D341Med (cell line): ENCODE results near the gene KHSRP.
A peak's percentile ranks its signal among the peaks of the same experiment; 100 is the strongest.

Experiments used
- DNase-seq: peaks from one replicate; pipeline ENCODE4 v3.0.0; 2012; ENCODE audit warnings: low spot score

The KHSRP gene, protein sequence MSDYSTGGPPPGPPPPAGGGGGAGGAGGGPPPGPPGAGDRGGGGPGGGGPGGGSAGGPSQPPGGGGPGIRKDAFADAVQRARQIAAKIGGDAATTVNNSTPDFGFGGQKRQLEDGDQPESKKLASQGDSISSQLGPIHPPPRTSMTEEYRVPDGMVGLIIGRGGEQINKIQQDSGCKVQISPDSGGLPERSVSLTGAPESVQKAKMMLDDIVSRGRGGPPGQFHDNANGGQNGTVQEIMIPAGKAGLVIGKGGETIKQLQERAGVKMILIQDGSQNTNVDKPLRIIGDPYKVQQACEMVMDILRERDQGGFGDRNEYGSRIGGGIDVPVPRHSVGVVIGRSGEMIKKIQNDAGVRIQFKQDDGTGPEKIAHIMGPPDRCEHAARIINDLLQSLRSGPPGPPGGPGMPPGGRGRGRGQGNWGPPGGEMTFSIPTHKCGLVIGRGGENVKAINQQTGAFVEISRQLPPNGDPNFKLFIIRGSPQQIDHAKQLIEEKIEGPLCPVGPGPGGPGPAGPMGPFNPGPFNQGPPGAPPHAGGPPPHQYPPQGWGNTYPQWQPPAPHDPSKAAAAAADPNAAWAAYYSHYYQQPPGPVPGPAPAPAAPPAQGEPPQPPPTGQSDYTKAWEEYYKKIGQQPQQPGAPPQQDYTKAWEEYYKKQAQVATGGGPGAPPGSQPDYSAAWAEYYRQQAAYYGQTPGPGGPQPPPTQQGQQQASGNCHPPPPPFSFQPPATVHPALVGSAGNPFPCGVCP

DNA sequence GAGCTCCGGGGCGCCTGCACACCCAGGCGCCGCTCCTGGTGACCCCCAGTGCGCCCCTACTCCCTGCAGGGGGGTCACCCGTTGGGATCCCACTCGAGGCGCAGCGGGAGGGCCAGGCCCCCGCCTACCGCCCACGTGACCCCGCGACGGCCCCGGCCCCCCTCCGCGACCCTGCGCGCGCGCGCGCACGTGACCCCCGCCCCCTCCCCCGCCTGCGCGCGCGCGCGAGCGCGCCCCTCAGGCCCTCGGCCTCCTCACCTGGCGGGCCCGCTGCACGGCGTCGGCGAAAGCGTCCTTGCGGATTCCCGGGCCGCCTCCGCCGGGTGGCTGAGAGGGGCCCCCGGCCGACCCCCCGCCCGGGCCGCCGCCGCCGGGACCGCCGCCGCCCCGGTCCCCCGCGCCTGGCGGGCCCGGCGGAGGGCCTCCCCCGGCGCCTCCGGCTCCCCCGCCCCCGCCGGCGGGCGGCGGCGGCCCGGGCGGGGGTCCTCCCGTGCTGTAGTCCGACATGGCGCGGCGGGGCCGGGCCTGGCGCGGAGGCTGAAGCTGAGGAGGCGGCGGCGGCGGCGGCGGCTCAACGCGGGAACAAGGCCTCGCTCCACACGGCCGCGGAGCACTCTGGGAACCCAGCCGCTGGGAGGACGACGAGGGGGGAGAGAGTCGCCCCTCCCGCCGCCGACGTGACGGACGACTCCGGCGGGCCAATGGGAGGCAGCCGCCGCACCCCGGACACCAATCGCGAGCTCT lies at the start of gene KHSRP:
Gene KHSRP (minus strand): TSS at position 617 of the 744 bp plus-strand sequence. CDS start 110 bp downstream, at position 507.
- peak; percentile 98 for DNase-seq

DNA sequence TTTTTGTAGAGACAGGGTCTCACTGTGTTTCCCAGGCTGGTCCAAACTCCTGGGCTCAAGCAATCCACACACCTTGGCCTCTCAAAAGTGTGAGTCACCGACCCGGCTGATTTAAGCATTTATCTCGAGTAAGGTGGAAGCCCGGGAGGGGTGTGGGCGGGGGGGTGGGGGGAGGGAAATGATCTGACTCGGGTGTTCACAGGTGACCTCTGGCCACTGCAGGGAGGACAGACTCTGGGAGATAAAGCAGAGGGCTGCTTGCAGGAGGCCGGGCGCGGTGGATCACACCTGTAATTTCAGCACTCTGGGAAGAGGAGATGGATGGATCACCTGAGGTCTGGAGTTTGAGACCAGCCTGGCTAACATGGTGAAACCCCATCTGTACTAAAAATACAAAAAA lies 49.0 kb upstream of the KHSRP start:
- no peak for DNase-seq

DNA sequence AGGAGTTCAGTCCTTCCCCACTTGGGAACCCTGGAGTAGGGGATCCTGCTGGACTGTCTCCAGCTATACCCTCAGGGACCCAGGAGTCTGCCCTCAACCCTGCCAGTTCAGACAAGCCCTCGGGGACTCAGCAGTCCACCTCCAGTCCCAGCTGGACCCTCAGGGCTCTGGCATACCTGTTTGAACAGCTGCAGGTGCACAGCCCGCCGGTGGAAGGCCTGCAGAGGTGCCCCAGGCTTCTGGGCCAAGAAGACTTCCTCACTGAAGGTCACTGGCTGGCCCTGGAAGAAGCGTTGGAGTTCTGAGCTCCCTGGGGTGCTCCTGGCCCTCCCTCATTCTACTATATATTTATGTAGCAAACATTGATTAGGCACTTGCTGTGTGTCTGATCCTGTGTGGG lies 48.1 kb upstream of the KHSRP start:
- DNase-seq: peak; percentile 21

DNA sequence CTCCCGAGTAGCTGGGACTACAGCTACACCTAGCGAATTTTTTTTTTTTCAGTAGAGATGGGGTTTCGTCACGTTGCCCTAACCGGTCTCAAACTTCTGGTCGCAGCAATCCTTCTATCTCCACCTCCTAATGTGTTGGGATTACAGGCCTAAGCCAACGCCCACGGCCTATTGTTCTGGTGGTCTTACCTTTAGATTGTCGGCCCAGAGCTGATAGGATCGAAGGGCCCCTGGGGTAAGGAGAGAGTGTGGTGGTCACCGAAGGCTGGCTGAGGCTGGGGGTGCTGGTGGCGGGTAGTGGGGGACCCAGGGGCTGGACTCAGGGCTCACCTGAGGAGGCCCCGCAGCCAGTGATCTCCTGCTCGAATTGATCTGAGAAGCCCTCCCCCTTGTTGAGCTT lies 46.5 kb upstream of the KHSRP start:
- DNase-seq: no peak

DNA sequence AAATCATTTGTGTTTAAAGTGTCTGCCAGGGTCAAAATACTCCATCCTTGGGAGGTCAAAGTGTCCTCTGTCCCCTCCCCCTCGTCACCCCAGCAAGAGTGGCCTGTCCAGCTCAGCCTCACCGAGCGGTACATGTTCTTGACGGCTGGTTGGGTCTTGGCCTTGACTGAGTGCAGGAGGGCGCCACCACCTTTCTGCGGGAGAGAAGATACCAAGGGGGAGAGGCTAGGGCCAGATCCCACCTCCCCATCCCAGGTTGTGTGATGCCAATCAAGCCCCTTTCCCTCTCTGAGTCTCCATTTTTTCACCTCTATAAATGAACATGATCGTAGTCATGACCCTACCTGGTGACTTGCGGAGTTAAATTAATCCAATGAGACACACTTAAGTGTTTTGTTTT lies 45.6 kb upstream of the KHSRP start:
- DNase-seq: peak; percentile 16

DNA sequence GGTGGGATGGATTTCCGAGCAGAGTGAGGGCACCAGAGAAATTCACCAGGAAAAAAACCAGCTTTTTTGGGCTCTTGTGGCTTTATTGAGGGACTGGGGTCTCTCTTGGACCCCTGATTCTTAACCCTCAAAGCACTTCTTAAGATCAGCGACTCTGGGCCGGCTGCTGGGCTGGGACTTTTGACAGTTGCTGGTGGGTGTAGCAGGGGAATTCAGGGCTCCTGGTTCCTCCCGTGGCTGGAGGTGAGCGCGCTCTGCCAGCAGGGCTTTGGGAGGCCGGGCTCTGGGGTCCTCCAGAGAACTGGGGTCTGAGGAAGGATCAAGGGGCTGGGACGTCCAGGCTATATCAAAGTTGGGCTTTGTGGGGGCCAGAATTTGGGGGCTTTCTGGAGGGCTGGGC lies 42.8 kb upstream of the KHSRP start:
- peak; percentile 27 for DNase-seq

DNA sequence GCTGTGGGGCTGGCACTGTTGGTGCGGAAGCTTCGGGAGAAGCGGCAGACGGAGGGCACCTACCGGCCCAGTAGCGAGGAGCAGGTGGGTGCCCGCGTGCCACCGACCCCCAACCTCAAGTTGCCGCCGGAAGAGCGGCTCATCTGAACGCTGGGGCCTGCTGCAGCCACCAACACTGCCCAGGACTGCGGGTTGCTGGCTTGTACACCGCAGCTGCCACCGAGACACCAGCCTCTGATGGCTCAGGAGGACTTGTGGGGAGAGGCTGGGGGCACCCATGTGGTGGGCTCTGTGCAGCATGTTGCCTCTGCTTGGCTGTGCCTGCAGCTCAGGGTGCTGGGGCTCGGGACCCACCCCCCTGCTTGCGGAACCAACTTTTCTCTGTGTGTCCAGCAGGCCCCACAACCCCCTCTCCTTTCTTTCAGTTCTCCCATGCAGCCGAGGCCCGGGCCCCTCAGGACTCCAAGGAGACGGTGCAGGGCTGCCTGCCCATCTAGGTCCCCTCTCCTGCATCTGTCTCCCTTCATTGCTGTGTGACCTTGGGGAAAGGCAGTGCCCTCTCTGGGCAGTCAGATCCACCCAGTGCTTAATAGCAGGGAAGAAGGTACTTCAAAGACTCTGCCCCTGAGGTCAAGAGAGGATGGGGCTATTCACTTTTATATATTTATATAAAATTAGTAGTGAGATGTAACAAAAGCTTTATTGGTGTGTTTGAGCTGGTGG lies 42.1 kb upstream of the KHSRP start:
- DNase-seq: peak; percentile 25

DNA sequence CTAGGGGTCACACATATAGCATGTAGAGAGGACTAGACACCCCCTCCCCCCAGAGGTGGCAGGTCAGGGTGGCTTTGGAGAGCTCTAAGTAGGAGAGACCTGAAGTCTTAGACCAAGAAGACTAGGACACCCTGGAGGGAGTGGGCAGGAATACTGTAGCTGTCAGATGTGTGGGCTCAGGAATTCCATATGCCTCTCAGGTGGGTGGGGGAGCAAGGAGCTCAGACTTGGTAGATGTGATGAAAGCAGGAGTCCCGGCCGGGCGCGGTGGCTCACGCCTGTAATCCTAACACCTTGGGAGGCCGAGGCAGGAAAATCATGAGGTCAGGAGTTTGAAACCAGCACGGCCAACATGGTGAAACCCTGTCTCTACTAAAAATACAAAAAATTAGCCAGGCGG lies 41.1 kb upstream of the KHSRP start:
- DNase-seq: no peak

DNA sequence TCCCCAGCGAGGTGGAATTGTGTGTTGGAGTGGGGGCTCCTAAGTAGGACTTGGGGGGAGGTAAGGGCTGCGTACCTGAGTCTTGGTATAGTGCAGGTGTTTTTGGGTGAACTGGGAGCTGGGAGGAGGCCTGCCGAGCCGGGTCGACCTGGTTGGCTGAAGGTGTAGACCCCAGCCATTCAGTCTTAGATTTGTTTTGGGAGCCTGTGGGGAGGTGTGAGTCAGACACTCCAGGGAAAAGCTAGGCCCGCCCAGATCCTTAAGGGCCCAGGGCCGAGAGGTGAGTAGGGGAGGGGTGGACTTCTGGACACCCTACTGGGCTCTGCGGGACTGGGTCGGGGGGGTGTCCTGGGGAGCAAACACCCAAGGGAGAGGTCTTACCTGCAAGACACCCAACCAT lies 40.4 kb upstream of the KHSRP start:
- DNase-seq: peak; percentile 9

DNA sequence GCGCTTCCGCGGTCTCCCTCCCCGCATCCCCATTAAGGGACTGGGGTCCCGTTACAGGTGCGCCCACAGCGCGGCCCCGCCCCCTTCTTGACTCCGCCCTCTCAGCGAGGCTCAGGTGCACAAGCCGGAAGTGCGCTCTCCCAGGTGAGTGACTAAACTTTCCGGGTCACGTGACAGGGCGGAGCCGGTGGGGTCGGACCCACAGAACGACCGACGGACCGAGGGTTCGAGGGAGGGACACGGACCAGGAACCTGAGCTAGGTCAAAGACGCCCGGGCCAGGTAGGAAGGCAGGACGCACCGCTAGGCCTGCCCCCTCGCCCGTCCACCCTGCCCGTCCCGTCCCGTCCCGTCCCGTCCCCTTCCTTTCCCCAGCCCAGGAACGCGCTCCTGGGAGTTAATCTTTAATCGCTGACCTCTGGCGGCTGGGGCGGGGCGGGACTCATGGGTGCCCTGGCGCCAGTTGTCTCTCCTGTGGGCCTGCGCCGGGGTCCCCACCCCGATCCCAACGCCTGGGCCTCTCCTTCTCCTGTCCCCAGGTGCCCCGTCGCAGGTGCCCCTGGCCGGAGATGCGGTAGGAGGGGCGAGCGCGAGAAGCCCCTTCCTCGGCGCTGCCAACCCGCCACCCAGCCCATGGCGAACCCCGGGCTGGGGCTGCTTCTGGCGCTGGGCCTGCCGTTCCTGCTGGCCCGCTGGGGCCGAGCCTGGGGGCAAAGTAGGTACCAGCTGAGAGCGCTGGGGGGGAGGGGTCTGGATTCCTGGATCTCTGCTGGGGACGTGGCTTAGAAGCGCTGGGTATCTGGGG lies 39.7 kb upstream of the KHSRP start, which contains the start of gene CRB3:
Gene CRB3 (plus strand): TSS at position 202 of the 804 bp plus-strand sequence. CDS start 431 bp downstream, at position 633.
- DNase-seq: peak; percentile 30

DNA sequence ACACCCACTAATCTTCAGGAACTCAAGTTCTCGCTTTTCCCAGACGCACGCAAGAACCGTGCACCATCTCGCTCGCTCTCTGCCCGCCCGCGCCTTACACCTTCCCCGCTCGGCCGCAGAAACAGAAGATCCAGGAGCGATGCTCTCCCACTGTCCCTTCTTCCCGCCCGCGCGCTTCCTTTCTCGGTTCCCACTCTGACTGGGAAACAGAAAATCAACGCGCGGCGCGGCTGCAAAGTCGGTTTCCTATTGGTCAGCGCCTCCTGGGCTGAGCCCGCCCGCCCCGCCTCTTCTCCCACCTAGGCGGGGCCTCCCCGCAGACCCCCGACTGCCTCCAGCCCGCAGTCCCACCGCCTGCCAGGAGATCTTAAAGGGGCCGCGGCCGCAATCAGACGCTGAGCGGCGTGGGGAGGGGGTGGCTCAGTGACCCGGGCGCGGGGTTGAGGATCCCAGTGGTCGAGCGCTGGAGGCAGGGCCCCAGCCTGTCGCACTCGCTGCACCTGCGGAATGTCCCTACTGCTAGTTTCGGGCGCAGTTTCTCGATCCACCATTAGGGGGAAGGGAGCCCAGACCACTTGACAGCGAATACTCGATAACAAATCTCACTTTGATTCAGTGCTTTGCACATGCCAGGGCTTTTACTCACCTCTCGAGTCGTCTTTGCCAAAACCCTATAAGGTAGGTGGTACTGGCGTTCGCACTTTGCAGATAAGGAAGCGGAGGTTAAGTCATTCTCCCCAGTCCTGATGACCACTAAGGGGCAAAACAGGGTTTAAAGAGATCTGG lies 35.7 kb upstream of the KHSRP start:
- DNase-seq: peak; percentile 100

DNA sequence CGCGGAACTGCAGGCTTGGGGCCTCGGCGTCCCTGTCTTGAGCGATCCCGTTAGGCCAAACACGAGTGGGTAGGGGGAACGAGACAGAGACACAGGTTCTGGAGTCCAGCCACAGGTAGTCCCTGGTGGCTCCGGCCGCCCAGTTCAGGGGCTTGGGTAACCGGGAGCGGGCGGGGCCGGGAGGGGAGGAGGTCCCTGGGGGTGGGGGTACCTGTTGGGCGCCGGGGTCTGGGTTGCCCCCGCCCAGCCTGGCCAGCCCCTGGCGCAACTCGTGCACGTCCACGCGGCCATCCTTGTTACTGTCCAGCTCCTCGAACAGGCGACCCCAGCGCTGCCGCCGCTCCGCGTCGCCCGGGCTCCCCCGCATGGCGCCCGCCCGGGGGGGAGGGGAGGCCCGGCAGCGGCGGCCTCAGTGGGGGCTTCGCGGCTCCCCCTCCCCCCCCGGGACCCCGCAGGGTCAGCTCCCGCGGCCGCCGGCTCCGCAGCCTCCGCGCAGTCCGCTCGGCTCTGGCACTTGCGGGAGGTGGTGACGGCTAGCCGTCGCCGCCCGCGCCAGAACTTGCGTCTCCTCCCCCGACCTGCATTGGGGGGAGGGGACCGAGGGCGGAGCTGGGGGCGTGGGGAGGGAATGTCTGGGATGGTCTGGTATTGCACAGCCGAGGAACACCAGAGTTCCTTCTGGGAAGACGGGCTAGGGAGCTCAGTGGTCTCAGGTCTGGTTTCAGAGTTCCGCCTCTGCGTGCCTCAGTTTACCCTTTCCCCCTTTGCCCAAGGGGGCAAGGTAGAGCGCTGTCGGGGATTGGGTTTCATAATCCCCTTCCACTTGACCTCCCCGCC lies 34.9 kb upstream of the KHSRP start, which contains the start of gene SLC25A23:
Gene SLC25A23 (minus strand): TSS at position 531 of the 837 bp plus-strand sequence. CDS start 164 bp downstream, at position 367.
- DNase-seq: peak; percentile 92

DNA sequence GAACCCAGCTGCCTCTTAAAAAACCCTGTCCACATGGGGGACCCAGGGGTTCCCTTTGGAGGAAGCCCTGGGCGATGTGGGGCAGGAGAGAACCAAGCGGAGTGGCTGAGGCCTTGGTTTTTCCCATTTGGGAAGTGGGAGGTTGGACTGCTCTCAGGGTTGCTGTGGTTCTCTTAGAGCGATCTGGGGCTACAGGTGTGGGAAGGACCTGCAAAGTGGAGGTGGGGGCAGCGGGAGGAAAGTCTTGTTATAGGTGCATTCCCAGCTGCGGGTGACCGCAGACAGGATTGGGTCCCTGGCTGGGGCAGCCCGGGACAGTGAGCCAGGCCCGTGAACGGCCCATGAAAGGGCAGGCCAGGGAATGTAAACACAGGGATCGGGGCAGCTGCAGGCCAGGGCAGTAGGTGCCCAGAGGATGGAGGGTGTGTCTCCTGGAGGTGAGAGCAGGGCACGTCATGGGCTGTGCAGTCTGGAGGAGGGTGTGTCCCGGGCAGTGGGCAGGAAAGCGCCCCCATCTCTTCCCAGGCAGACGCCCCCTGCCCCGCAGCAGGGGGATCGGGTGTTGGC lies 34.2 kb upstream of the KHSRP start:
- peak; percentile 51 for DNase-seq

DNA sequence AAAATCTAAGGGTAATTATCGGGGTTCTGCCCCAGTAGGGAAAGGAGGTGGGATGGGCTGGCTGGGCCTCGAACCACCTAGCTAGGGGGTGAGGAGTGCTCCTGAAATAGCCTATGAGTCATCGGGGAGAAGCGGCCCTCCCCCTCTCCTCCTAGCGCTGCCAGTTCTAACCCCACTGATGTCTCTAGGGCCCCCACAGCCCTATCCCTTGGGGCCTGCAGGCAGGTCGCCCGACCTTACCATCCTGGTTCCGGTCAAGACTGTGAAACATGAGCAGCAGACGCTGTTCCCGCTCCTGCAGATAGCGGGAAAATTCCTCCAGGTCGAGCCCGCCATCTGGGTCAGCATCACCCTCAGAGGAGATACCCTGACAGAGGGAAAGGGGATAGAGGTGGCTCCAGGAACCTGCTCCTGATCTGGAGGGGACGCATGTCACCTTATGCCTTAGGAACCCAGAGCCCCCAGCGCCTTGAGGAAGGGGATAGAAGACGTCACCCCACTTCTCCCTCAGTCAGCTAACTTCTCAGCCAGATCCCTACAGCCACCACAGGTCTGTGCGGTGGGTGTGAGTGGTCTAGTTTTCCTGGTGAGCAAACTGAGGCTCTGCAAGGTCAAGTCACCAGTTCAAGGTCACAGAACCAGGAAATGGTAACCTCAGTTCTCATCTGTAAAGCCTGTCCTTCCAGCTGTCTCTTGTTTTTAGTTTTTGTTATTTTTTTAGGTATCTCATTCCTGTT lies 33.5 kb upstream of the KHSRP start:
- peak; percentile 15 for DNase-seq

DNA sequence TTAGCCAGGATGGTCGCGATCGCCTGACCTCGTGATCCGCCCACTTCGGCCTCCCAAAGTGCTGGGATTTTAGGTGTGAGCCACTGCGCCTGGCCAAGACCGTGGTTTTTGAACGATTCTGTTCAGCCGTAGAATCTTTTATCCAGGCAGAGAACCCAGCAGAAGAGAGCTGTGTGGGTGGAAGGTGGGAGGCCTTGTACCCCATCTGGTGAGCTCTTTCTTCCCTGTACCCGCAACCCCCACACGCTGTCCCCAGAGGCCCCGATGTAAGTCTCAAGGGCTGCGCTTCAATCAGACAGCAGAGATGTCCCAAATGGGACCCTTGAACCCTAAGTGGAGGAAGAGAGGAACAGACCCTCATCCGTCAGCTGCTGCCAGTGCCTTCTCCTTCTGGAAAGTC lies 31.3 kb upstream of the KHSRP start:
- no peak for DNase-seq

DNA sequence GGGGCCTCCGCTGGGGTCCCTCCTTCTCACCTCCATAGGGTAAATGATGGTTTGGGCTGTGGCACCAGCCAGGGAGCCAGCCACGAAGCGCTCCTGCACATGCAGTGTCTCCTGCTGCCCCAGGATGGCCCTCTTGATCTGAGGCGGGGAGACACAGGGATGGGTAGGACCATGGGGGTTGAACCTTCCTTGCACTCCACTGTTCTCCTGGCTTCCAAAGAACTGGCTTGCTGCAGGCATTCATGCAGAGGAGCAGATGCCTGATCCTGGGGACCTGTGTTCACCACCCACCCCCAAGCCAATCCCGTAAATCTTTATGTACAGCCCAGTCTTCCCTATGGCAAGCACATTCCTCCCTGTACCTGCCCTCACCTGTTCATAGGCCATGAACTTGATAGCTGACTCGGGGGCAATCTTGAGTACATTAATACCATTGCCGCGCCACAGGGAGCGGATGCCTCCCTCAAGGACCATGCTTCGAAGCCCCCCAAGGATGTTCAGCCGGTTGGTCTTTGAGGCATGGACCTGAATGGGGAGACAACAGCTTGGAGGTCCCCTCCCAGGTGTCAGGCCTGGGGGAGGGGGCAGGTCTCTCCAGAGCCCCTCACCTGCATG lies 29.4 kb upstream of the KHSRP start:
- DNase-seq: no peak

DNA sequence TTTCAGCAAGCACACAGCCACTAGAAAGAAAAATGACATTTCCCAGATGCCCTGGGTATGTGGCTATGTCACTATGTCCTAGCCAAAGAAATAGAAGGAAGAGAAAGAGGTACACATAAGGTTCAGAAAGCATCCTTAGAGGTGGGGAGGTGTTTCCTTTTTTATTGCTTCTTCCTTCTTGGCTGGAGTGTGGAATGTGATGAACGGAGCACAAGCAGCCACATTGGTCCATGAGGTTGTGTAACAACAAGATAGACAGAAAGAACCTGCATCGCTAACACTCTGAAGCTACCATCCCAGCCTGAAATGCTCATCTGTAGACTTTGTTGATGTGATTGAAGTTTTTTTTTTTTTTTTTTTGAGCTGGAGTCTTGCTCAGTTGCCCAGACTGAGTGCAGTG lies 28.3 kb upstream of the KHSRP start:
- no peak for DNase-seq

DNA sequence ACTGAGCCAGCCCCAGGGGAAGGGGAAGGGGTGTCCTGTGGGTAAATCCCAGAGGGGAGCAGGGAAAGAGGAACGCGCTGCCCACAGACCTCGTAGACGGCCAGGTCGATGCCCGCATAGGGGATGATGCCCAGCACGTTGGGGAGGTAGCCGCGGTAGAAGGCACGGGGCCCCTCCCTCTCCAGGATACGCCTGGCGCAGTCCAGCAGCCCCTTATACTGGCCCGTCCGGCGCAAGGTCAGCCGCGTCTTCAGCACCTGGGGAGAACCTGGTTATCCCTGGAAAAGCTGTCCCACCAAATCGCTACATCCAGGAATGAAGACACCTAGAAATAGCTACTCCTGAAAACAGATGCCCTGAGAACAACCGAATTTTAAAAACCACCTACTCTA lies 27.6 kb upstream of the KHSRP start:
- DNase-seq: no peak
